ENCODE measurements around the gene DZIP1L.

DNA sequence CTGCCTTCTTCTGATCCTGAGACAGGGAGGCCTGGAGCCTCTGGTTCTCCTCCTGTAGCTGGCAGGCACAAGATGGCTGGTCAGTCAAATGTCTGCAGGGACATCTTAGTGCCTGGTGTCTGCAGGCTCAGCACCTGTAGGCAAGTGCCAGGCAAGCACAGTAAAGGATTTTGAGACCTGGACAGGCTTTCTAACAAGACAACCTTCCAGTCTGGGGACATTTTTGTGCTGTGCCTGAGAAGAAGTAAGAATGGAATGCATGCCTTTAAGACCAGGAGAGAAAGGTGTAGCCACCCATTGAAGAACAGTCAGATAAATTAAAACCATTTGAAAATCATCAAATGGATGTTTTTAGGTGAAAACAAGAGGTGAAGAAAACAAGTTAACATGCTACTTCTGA, 31.2 kb downstream of the DZIP1L start:
- TF ChIP-seq, protein P1, sequence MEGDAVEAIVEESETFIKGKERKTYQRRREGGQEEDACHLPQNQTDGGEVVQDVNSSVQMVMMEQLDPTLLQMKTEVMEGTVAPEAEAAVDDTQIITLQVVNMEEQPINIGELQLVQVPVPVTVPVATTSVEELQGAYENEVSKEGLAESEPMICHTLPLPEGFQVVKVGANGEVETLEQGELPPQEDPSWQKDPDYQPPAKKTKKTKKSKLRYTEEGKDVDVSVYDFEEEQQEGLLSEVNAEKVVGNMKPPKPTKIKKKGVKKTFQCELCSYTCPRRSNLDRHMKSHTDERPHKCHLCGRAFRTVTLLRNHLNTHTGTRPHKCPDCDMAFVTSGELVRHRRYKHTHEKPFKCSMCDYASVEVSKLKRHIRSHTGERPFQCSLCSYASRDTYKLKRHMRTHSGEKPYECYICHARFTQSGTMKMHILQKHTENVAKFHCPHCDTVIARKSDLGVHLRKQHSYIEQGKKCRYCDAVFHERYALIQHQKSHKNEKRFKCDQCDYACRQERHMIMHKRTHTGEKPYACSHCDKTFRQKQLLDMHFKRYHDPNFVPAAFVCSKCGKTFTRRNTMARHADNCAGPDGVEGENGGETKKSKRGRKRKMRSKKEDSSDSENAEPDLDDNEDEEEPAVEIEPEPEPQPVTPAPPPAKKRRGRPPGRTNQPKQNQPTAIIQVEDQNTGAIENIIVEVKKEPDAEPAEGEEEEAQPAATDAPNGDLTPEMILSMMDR (IDR thresholded peaks at IDR 0.05): no peak
- no peak for TF ChIP-seq POLR2AphosphoS5 (IDR thresholded peaks at IDR 0.05)
